Measurements from ENCODE around the gene PID1.

GRCh38 chr2:229196448-229196847, 74.6 kb downstream of the PID1 start:
- TF ChIP-seq CTCF (IDR thresholded peaks at IDR 0.05) (no peak), POLR2A (IDR thresholded peaks at IDR 0.05) (no peak)
